ENCODE data around the gene STAC.
"Not testable (repeated sequence)": the region's sequence is repeated elsewhere in the genome, so short reads cannot be mapped to it uniquely, and the experiment has no call there.

The STAC gene

GRCh38 chr3:36546226-36546625, 165.9 kb downstream of the STAC start:
- no peak for DNase-seq
- in situ Hi-C loops (cut with HindIII; ENCODE audit: low pct_ligation_motif_present, low pct_unique_long_range_greater_than_20kb, low sequenced_read_pairs), result no loop called here

GRCh38 chr3:36548712-36549111, 168.4 kb downstream of the STAC start:
- DNase-seq, result peak; percentile 23
- in situ Hi-C loops (cut with HindIII; ENCODE audit: low pct_ligation_motif_present, low pct_unique_long_range_greater_than_20kb, low sequenced_read_pairs), result no loop called here

- in situ Hi-C loops (cut with HindIII; ENCODE audit: low pct_ligation_motif_present, low pct_unique_long_range_greater_than_20kb, low sequenced_read_pairs), result no loop called here
- DNase-seq, result no peak
Observed at GRCh38 chr3:36557021-36557707, 176.9 kb downstream of the STAC start.

GRCh38 chr3:36557708-36558421, 177.6 kb downstream of the STAC start:
- no peak for DNase-seq
- in situ Hi-C loops (cut with HindIII; ENCODE audit: low pct_ligation_motif_present, low pct_unique_long_range_greater_than_20kb, low sequenced_read_pairs), result no loop called here

GRCh38 chr3:36558961-36559360, 178.7 kb downstream of the STAC start:
- no peak for DNase-seq
- in situ Hi-C loops (cut with HindIII; ENCODE audit: low pct_ligation_motif_present, low pct_unique_long_range_greater_than_20kb, low sequenced_read_pairs), result no loop called here

- DNase-seq, result no peak
- in situ Hi-C loops (cut with HindIII; ENCODE audit: low pct_ligation_motif_present, low pct_unique_long_range_greater_than_20kb, low sequenced_read_pairs), result no loop called here
Observed at GRCh38 chr3:36560685-36561084, 180.4 kb downstream of the STAC start.

GRCh38 chr3:36561601-36562000, 181.3 kb downstream of the STAC start:
- DNase-seq, result no peak
- in situ Hi-C loops (cut with HindIII; ENCODE audit: low pct_ligation_motif_present, low pct_unique_long_range_greater_than_20kb, low sequenced_read_pairs), result no loop called here

- peak; percentile 8 for DNase-seq
- in situ Hi-C loops (cut with HindIII; ENCODE audit: low pct_ligation_motif_present, low pct_unique_long_range_greater_than_20kb, low sequenced_read_pairs), result no loop called here
Observed at GRCh38 chr3:36562945-36563344, 182.6 kb downstream of the STAC start.

- in situ Hi-C loops (cut with HindIII; ENCODE audit: low pct_ligation_motif_present, low pct_unique_long_range_greater_than_20kb, low sequenced_read_pairs), result no loop called here
- no peak for DNase-seq
Observed at GRCh38 chr3:36575241-36575640, 194.9 kb downstream of the STAC start.

- DNase-seq; in situ Hi-C loops (cut with HindIII; ENCODE audit: low pct_ligation_motif_present, low pct_unique_long_range_greater_than_20kb, low sequenced_read_pairs): not testable (repeated sequence)
Observed at GRCh38 chr3:36578418-36578817, 198.1 kb downstream of the STAC start.

- DNase-seq, result no peak
- in situ Hi-C loops (cut with HindIII; ENCODE audit: low pct_ligation_motif_present, low pct_unique_long_range_greater_than_20kb, low sequenced_read_pairs), result no loop called here
Observed at GRCh38 chr3:36579746-36580145, 199.4 kb downstream of the STAC start.

- in situ Hi-C loops (cut with HindIII; ENCODE audit: low pct_ligation_motif_present, low pct_unique_long_range_greater_than_20kb, low sequenced_read_pairs), result no loop called here
- no peak for DNase-seq
Observed at GRCh38 chr3:36580716-36581115, 200.4 kb downstream of the STAC start.

GRCh38 chr3:36591959-36592358, 211.7 kb downstream of the STAC start:
- in situ Hi-C loops (cut with HindIII; ENCODE audit: low pct_ligation_motif_present, low pct_unique_long_range_greater_than_20kb, low sequenced_read_pairs), result no loop called here
- peak; percentile 17 for DNase-seq

GRCh38 chr3:36595511-36595910, 215.2 kb downstream of the STAC start:
- in situ Hi-C loops (cut with HindIII; ENCODE audit: low pct_ligation_motif_present, low pct_unique_long_range_greater_than_20kb, low sequenced_read_pairs), result no loop called here
- DNase-seq, result no peak

GRCh38 chr3:36596419-36596818, 216.1 kb downstream of the STAC start:
- no peak for DNase-seq
- in situ Hi-C loops (cut with HindIII; ENCODE audit: low pct_ligation_motif_present, low pct_unique_long_range_greater_than_20kb, low sequenced_read_pairs), result no loop called here

- in situ Hi-C loops (cut with HindIII; ENCODE audit: low pct_ligation_motif_present, low pct_unique_long_range_greater_than_20kb, low sequenced_read_pairs), result no loop called here
- DNase-seq, result no peak
Observed at GRCh38 chr3:36597422-36597821, 217.1 kb downstream of the STAC start.
